IPS-15b (cell line): ENCODE measurements around the gene PNKD.

Experiments
- H3K27me3 ChIP-seq: one replicate; pipeline ENCODE4 v1.6.1; 2013; ENCODE audit warnings: low read length; ENCODE audit not compliant: control insufficient read depth, insufficient read depth
- H3K36me3 ChIP-seq: one replicate; pipeline ENCODE4 v1.6.1; 2013; ENCODE audit warnings: low read length; ENCODE audit not compliant: control insufficient read depth, insufficient read depth
- H3K4me1 ChIP-seq: one replicate; pipeline ENCODE4 v1.6.1; 2013; ENCODE audit warnings: mild to moderate bottlenecking, low read length; ENCODE audit not compliant: control insufficient read depth, insufficient read depth
- H3K4me3 ChIP-seq: one replicate; pipeline ENCODE4 v1.5.1; 2013; ENCODE audit warnings: low read depth, low read length
- H3K9ac ChIP-seq: one replicate; pipeline ENCODE4 v1.6.1; 2013; ENCODE audit warnings: low read depth, mild to moderate bottlenecking, low read length
- H3K9me3 ChIP-seq: one replicate; pipeline ENCODE4 v1.6.1; 2013; ENCODE audit warnings: mild to moderate bottlenecking, low read length; ENCODE audit not compliant: control insufficient read depth, insufficient read depth

Gene PNKD

DNA sequence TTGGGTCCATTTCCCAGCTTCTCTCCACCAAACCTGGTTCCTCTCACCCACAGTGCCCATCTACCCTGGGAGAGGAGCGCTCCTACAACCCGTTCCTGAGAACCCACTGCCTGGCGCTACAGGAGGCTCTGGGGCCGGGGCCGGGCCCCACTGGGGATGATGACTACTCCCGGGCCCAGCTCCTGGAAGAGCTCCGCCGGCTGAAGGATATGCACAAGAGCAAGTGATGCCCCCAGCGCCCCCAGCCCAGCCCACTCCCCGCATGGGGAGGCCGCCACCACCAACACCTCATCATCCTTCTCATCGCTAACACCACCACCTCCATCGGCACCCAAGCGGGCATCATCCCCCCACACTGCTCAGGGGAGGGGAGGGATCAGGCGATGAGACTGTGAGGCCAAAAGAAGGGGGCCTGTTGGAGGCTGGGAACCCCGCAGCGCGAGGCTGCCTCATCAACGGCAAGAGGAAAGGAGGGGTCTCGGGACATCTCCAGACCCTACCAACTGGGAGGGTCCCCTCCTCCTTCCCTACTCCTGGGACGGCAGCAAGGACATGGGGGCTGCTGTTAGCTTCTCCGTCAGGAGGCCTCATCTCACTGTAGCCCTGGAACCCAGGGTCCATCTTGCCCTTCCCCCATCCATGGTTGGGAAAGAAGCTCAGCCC lies 74.6 kb downstream of the PNKD start:
- H3K27me3 ChIP-seq = no peaks in the 10 kb centered on the region
- H3K9ac ChIP-seq = no peak overlapping the region
- H3K9me3 ChIP-seq = no peaks in the 10 kb centered on the region
- no peaks in the 10 kb centered on the region for H3K4me1 ChIP-seq
- no peaks in the 10 kb centered on the region for H3K36me3 ChIP-seq
- H3K4me3 ChIP-seq = no peak overlapping the region

GRCh38 chr2:218345491-218346236 lies 75.3 kb downstream of the PNKD start:
- Histone ChIP-seq H3K27me3 (no peaks in the 10 kb centered on the region), H3K4me1 (no peaks in the 10 kb centered on the region), H3K9ac (no peak overlapping the region), H3K4me3 (no peak overlapping the region), H3K9me3 (no peaks in the 10 kb centered on the region), H3K36me3 (no peaks in the 10 kb centered on the region)

GRCh38 chr2:218347172-218347571 lies 76.9 kb downstream of the PNKD start:
- H3K36me3 ChIP-seq = no peaks in the 10 kb centered on the region

DNA sequence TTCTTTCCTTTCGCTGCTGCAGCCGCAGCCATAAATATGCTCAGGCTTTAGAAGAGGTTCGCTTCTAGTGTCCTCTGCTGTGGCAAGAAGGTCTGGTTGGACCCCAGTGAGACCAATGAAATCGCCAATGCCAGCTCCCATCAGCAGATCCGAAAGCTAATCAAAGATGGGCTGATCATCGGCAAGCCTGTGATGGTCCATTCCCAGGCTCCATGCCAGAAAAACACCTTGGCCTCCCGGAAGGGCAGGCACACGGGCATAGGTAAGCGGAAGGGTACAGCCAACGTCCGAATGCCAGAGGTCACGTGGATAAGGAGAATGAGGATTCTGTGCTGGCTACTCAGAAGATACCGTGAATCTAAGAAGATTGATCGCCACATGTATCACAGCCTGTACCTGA lies 83.7 kb downstream of the PNKD start:
- Histone ChIP-seq H3K9ac (no peak overlapping the region), H3K36me3 (no peaks in the 10 kb centered on the region), H3K9me3 (peaks cover 2% of the 10 kb centered on the region), H3K4me3 (no peak overlapping the region), H3K4me1 (peaks cover 5% of the 10 kb centered on the region), H3K27me3 (no peaks in the 10 kb centered on the region)

More at GRCh38 chr2:218347172-218347571, 76.9 kb downstream of the PNKD start:
- peaks cover 2% of the 10 kb centered on the region for H3K9me3 ChIP-seq
- H3K4me1 ChIP-seq = no peaks in the 10 kb centered on the region
- no peak overlapping the region for H3K4me3 ChIP-seq
- no peaks in the 10 kb centered on the region for H3K27me3 ChIP-seq
- no peak overlapping the region for H3K9ac ChIP-seq

DNA sequence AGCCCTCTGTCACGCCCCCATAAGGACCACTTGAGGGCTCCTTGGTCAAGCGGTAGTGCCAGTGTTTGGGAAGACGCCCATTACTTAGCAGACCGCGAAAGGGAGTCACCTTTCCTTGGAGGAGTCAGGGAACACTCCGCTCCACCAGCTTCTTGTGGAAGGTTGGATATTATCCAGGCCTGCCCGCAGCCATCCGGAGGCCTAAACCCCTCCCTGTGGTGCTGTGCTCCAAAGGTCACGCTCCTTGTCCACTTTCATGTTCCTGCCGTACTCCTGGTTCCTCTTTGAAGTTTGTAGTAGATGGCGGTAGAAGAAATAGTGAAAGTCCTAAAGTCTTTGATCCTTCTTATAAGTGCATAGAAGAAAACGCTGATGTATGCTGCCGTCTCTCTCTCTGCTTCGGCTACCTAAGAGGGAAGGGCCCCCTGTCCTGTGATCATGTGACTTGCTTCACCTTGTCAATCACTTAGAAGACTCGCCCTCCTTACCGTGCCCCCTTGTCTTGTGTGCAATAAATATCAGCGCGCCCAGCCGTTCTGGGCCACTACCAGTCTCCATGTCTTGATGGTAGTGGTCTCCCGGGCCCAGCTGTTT lies 84.6 kb downstream of the PNKD start:
- Histone ChIP-seq H3K4me3 (no peak overlapping the region), H3K4me1 (peaks cover 5% of the 10 kb centered on the region), H3K9ac (no peak overlapping the region), H3K9me3 (peaks cover 2% of the 10 kb centered on the region), H3K27me3 (no peaks in the 10 kb centered on the region), H3K36me3 (no peaks in the 10 kb centered on the region)

- peaks cover 5% of the 10 kb centered on the region for H3K4me1 ChIP-seq
- H3K9me3 ChIP-seq = no peaks in the 10 kb centered on the region
- no peak overlapping the region for H3K9ac ChIP-seq
- no peaks in the 10 kb centered on the region for H3K27me3 ChIP-seq
- H3K36me3 ChIP-seq = no peaks in the 10 kb centered on the region
- H3K4me3 ChIP-seq = no peak overlapping the region
These were observed 87.2 kb downstream of the PNKD start for GRCh38 chr2:218357236-218358177.

DNA sequence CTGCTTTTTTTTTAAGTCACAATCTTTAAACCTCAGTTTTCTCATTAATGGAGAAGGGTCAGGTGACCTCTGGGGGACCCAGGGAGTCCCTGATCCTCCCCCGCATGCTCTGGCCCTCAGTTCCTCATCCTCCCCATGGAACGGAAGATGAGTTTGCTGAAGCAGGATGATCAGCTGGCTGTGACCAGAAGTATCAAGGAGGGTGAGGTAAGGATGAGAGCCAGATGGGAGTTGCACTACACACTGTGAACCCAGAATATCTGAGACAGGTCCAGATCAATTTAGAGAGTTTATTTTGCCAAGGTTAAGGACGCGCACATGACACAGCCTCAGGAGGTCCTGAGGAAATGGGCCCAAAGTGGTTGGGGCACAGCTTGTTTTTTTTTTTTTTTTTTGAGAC lies 90.1 kb downstream of the PNKD start:
- Histone ChIP-seq H3K9me3 (no peaks in the 10 kb centered on the region), H3K4me3 (no peak overlapping the region), H3K4me1 (peaks cover 5% of the 10 kb centered on the region), H3K9ac (no peak overlapping the region), H3K27me3 (no peaks in the 10 kb centered on the region), H3K36me3 (no peaks in the 10 kb centered on the region)

GRCh38 chr2:218362606-218363005 lies 92.3 kb downstream of the PNKD start:
- Histone ChIP-seq H3K4me3 (no peak overlapping the region), H3K9me3 (no peaks in the 10 kb centered on the region), H3K4me1 (peaks cover 4% of the 10 kb centered on the region), H3K9ac (no peak overlapping the region), H3K27me3 (peaks cover 4% of the 10 kb centered on the region), H3K36me3 (peaks cover 2% of the 10 kb centered on the region)

GRCh38 chr2:218363736-218364135 lies 93.4 kb downstream of the PNKD start:
- Histone ChIP-seq H3K4me3 (no peak overlapping the region), H3K36me3 (peaks cover 2% of the 10 kb centered on the region), H3K9ac (no peak overlapping the region), H3K4me1 (peaks cover 4% of the 10 kb centered on the region), H3K9me3 (no peaks in the 10 kb centered on the region), H3K27me3 (peaks cover 4% of the 10 kb centered on the region)

GRCh38 chr2:218364196-218364595 lies 93.9 kb downstream of the PNKD start:
- Histone ChIP-seq H3K9ac (no peak overlapping the region), H3K27me3 (peaks cover 4% of the 10 kb centered on the region), H3K9me3 (no peaks in the 10 kb centered on the region), H3K36me3 (peaks cover 2% of the 10 kb centered on the region), H3K4me1 (peaks cover 4% of the 10 kb centered on the region), H3K4me3 (no peak overlapping the region)

GRCh38 chr2:218366621-218367414 lies 96.5 kb downstream of the PNKD start:
- Histone ChIP-seq H3K4me1 (peaks cover 4% of the 10 kb centered on the region), H3K9ac (peak overlapping the region; percentile 79), H3K4me3 (peak overlapping the region; percentile 91)

More at GRCh38 chr2:218366621-218367414, 96.5 kb downstream of the PNKD start:
- H3K36me3 ChIP-seq = peaks cover 2% of the 10 kb centered on the region
- H3K27me3 ChIP-seq = peaks cover 8% of the 10 kb centered on the region
- H3K9me3 ChIP-seq = no peaks in the 10 kb centered on the region
